WTC11 (cell line): ENCODE results near the gene SRSF1. TPM values are rescaled to one million over a fixed set of nuclear protein-coding genes. Genes with fewer than 3 reads are reported as not detected.
"Not testable (repeated sequence)": the region's sequence is repeated elsewhere in the genome, so short reads cannot be mapped to it uniquely, and the experiment has no call there.

Experiments
- ATAC-seq: fragments of 200-7000 bp; cut with Tn5 transposase; 2 replicates; pipeline ENCODE4 v1.10.0; 2021; ENCODE audit warnings: mild to moderate bottlenecking, moderate library complexity
- CTCF ChIA-PET: fragments of 300-600 bp; sonication (Branson Sonifier 250); formaldehyde crosslinking; loops from one replicate; lab custom pipeline; 2021; ENCODE audit warnings: antibody characterized with exemption; lab: Charles Lee
- POLR2A ChIA-PET: fragments of 350-600 bp; sonication (Branson Sonifier 250); formaldehyde crosslinking; loops from one replicate; lab custom pipeline; 2021; ENCODE audit warnings: antibody characterized with exemption; lab: Charles Lee
- DNase-seq: peaks from one replicate; pipeline ENCODE4 v3.0.0; 2021; ENCODE audit warnings: low spot score
- H3K27ac Mint-ChIP-seq: 2 replicates; pipeline ENCODE4 v1.8.0; 2021; ENCODE audit warnings: mixed read lengths
- H3K27me3 Mint-ChIP-seq: 2 replicates; pipeline ENCODE4 v1.8.0; 2021; ENCODE audit warnings: low read depth, mild to moderate bottlenecking, moderate library complexity, mixed read lengths
- H3K36me3 Mint-ChIP-seq: 2 replicates; pipeline ENCODE4 v1.8.0; 2021; ENCODE audit warnings: mixed read lengths
- H3K4me1 Mint-ChIP-seq: 2 replicates; pipeline ENCODE4 v1.8.0; 2022; ENCODE audit warnings: mixed read lengths
- H3K4me3 Mint-ChIP-seq: 2 replicates; pipeline ENCODE4 v1.8.0; 2021; ENCODE audit warnings: mild to moderate bottlenecking, moderate library complexity, mixed read lengths
- H3K9me3 Mint-ChIP-seq: 2 replicates; pipeline ENCODE4 v1.8.0; 2021; ENCODE audit warnings: mixed read lengths
- ATF1 ChIP-seq: sonication (generic); formaldehyde crosslinking; IDR thresholded peaks from 2 replicates; pipeline ENCODE4 v1.8.1; 2023; ENCODE audit warnings: mild to moderate bottlenecking, moderate library complexity, missing genetic modification reagents
- CREM ChIP-seq: sonication (generic); formaldehyde crosslinking; IDR thresholded peaks from 2 replicates; pipeline ENCODE4 v1.8.1; 2022; ENCODE audit warnings: mild to moderate bottlenecking, missing genetic modification reagents, moderate library complexity
- EMX1 ChIP-seq: fragments of 250-450 bp; sonication (Bioruptor Pico); IDR thresholded peaks from 2 replicates; pipeline ENCODE4 v1.8.0; 2021; ENCODE audit warnings: mild to moderate bottlenecking
- FOXJ3 ChIP-seq: sonication (generic); formaldehyde crosslinking; IDR thresholded peaks from 2 replicates; pipeline ENCODE4 v1.9.0; 2021; ENCODE audit warnings: missing genetic modification reagents, mild to moderate bottlenecking, borderline replicate concordance
- FOXP1 ChIP-seq: sonication (generic); formaldehyde crosslinking; IDR thresholded peaks from 2 replicates; pipeline ENCODE4 v1.8.0; 2022; ENCODE audit warnings: missing genetic modification reagents, mild to moderate bottlenecking, moderate library complexity, borderline replicate concordance
- GRHL2 ChIP-seq: fragments of 250-450 bp; sonication (Bioruptor Pico); IDR thresholded peaks from 2 replicates; pipeline ENCODE4 v1.8.0; 2022; ENCODE audit warnings: mild to moderate bottlenecking, moderate library complexity; ENCODE audit not compliant: insufficient replicate concordance, severe bottlenecking
- NR1H2 ChIP-seq: sonication (generic); formaldehyde crosslinking; IDR thresholded peaks from 2 replicates; pipeline ENCODE4 v1.9.0; 2021; ENCODE audit warnings: mild to moderate bottlenecking, moderate library complexity, missing genetic modification reagents
- NR2C2 ChIP-seq: sonication (generic); formaldehyde crosslinking; IDR thresholded peaks from 2 replicates; pipeline ENCODE4 v1.8.0; 2022; ENCODE audit warnings: mild to moderate bottlenecking, missing genetic modification reagents
- RORB ChIP-seq: fragments of 250-450 bp; sonication (Bioruptor Pico); IDR thresholded peaks from 2 replicates; pipeline ENCODE4 v1.9.0; 2021; ENCODE audit warnings: mild to moderate bottlenecking
- ZNF219 ChIP-seq: sonication (generic); formaldehyde crosslinking; IDR thresholded peaks from 2 replicates; pipeline ENCODE4 v1.8.0; 2023; ENCODE audit warnings: missing genetic modification reagents, mild to moderate bottlenecking, borderline replicate concordance
- ZNF263 ChIP-seq: sonication (generic); formaldehyde crosslinking; IDR thresholded peaks from 2 replicates; pipeline ENCODE4 v1.8.1; 2022; ENCODE audit warnings: low read depth, mild to moderate bottlenecking, moderate library complexity, missing genetic modification reagents
- ZNF396 ChIP-seq: fragments of 250-450 bp; sonication (Bioruptor Pico); IDR thresholded peaks from 2 replicates; pipeline ENCODE4 v1.8.0; 2021; ENCODE audit warnings: mild to moderate bottlenecking, moderate library complexity, borderline replicate concordance
- ZNF423 ChIP-seq: fragments of 250-450 bp; sonication (Bioruptor Pico); IDR thresholded peaks from 2 replicates; pipeline ENCODE4 v2.1.2; 2022; ENCODE audit warnings: mild to moderate bottlenecking, moderate library complexity
- total RNA-seq: library from RNA; stranded (reverse); gene quantifications from 3 replicates; pipeline ENCODE4 v1.2.3, GENCODE V29; 2021
- TF ChIP-seq, protein P1 (sequence below): sonication (generic); formaldehyde crosslinking; IDR thresholded peaks from 2 replicates; pipeline ENCODE4 v1.8.1; 2023; ENCODE audit warnings: mild to moderate bottlenecking, missing genetic modification reagents, moderate library complexity
- TF ChIP-seq, protein P2 (sequence below): sonication (generic); formaldehyde crosslinking; IDR thresholded peaks from 2 replicates; pipeline ENCODE4 v1.8.1; 2023; ENCODE audit warnings: mild to moderate bottlenecking, missing genetic modification reagents
- TF ChIP-seq, protein P3 (sequence below): sonication (generic); formaldehyde crosslinking; IDR thresholded peaks from 2 replicates; pipeline ENCODE4 v1.8.1; 2022; ENCODE audit warnings: low read depth, missing genetic modification reagents, borderline replicate concordance

Gene SRSF1
- total RNA-seq, 1 experiment from 2014 or later, result 387 TPM

DNA sequence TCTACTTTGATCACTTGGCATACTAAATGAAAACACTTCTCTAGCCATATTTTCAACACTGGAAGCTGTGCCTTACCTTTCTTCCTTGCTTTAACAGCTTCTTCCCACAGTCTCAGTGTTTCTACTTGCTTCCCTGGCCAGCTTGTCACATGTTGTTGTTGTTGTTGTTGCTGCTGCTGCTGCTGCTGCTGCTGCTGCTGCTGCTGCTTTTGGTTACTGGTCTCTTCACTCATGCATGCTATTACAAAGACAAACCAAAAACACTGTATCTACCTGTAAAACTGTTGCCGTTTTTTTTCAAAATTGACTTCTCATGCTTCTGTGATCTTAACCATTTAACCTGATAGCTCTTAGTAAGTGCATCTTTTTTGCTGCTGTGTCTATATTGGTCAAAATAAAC is 28.0 kb downstream of the SRSF1 start:
- DNase-seq (no peak), ATAC-seq (no peak)
- Mint-ChIP-seq H3K9me3 (no peaks in the 10 kb centered on the region), H3K4me1 (peaks cover 11% of the 10 kb centered on the region), H3K27me3 (no peaks in the 10 kb centered on the region), H3K36me3 (peaks cover 71% of the 10 kb centered on the region), H3K27ac (no peak overlapping the region), H3K4me3 (no peak overlapping the region)
- no peak for TF ChIP-seq EMX1 (CRISPR knock-in tag)
- no peak for TF ChIP-seq GRHL2 (CRISPR knock-in tag)
- ChIA-PET POLR2A (no interaction called here), CTCF (no interaction called here)

DNA sequence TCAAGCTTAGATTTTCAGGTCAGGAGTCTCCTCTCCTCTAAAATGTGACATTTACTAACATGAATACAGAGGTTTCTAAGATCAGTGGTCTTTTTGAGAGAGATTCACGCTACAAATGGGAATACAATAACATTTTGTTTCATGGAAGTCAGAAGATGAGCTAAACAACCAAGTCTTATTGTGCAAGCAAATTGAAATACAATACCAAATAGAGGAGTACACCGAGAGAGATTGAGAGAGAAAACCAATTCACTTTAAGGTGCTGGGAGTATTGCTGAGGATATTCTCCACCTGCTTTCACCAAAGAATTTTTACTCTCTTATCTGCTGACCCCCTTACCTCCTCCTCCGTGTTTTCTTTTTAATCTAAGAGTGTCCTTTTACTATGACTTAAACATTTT is 30.5 kb downstream of the SRSF1 start:
- ATAC-seq (no peak), DNase-seq (no peak)
- Mint-ChIP-seq H3K27ac (no peak overlapping the region), H3K4me1 (no peaks in the 10 kb centered on the region), H3K36me3 (peaks cover 65% of the 10 kb centered on the region), H3K27me3 (no peaks in the 10 kb centered on the region), H3K4me3 (no peak overlapping the region), H3K9me3 (no peaks in the 10 kb centered on the region)
- POLR2A ChIA-PET, result interaction anchor here (0.6 to 1.3 kb wide), 2 partner anchors 20 to 181 kb away, joined by 3 read pairs; no protein-coding TSS in a partner anchor
- TF ChIP-seq ZNF423 (CRISPR knock-in tag), result no peak
- TF ChIP-seq ZNF263 (CRISPR knock-in tag), result no peak
- no peak for TF ChIP-seq NR1H2 (CRISPR knock-in tag)
- TF ChIP-seq ZNF396 (CRISPR knock-in tag), result no peak
- TF ChIP-seq, protein P1, sequence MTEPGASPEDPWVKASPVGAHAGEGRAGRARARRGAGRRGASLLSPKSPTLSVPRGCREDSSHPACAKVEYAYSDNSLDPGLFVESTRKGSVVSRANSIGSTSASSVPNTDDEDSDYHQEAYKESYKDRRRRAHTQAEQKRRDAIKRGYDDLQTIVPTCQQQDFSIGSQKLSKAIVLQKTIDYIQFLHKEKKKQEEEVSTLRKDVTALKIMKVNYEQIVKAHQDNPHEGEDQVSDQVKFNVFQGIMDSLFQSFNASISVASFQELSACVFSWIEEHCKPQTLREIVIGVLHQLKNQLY (CRISPR knock-in tag), result no peak
- no peak for TF ChIP-seq NR2C2 (CRISPR knock-in tag)
- TF ChIP-seq, protein P2, sequence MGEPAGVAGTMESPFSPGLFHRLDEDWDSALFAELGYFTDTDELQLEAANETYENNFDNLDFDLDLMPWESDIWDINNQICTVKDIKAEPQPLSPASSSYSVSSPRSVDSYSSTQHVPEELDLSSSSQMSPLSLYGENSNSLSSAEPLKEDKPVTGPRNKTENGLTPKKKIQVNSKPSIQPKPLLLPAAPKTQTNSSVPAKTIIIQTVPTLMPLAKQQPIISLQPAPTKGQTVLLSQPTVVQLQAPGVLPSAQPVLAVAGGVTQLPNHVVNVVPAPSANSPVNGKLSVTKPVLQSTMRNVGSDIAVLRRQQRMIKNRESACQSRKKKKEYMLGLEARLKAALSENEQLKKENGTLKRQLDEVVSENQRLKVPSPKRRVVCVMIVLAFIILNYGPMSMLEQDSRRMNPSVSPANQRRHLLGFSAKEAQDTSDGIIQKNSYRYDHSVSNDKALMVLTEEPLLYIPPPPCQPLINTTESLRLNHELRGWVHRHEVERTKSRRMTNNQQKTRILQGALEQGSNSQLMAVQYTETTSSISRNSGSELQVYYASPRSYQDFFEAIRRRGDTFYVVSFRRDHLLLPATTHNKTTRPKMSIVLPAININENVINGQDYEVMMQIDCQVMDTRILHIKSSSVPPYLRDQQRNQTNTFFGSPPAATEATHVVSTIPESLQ (CRISPR knock-in tag), result no peak
- CTCF ChIA-PET, result no interaction called here

DNA sequence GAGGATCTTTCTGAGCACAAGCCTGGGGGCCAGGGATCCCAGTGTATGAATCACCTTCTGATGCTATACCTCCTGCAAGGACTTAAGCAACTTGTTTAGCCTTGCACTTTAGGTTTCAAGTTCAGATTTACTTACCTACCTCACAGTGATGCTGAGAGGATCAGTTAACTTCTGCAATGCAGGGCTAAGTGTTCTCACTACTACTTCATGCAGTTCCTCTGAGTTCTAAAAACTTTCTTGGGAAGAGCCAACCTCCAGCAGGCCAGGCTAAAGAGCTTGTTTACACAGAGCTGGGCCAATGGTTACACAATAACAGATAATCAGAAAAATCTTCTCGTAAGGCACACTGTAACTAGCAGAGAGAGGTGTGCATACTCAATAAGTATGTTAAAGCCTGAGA is 32.0 kb downstream of the SRSF1 start:
- no peaks in the 10 kb centered on the region for H3K9me3 Mint-ChIP-seq
- POLR2A ChIA-PET, result no interaction called here
- CTCF ChIA-PET, result interaction anchor here (1.0 to 1.1 kb wide), 2 partner anchors 25 to 100 kb away, joined by 3 to 4 read pairs; no protein-coding TSS in a partner anchor
- H3K36me3 Mint-ChIP-seq, result peaks cover 53% of the 10 kb centered on the region
- ATAC-seq (no peak), DNase-seq (no peak)
- H3K4me1 Mint-ChIP-seq, result no peaks in the 10 kb centered on the region
- H3K4me3 Mint-ChIP-seq, result no peak overlapping the region
- H3K27me3 Mint-ChIP-seq, result no peaks in the 10 kb centered on the region
- H3K27ac Mint-ChIP-seq, result no peak overlapping the region
- TF ChIP-seq ATF1 (no peak), CREM (CRISPR knock-in tag) (no peak), EMX1 (CRISPR knock-in tag) (no peak), ZNF219 (CRISPR knock-in tag) (no peak), NR2C2 (CRISPR knock-in tag) (no peak), FOXP1 (CRISPR knock-in tag) (no peak), FOXJ3 (no peak), RORB (CRISPR knock-in tag) (no peak), GRHL2 (CRISPR knock-in tag) (no peak), NR1H2 (CRISPR knock-in tag) (no peak)
- TF ChIP-seq, protein P3, sequence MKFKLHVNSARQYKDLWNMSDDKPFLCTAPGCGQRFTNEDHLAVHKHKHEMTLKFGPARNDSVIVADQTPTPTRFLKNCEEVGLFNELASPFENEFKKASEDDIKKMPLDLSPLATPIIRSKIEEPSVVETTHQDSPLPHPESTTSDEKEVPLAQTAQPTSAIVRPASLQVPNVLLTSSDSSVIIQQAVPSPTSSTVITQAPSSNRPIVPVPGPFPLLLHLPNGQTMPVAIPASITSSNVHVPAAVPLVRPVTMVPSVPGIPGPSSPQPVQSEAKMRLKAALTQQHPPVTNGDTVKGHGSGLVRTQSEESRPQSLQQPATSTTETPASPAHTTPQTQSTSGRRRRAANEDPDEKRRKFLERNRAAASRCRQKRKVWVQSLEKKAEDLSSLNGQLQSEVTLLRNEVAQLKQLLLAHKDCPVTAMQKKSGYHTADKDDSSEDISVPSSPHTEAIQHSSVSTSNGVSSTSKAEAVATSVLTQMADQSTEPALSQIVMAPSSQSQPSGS (CRISPR knock-in tag), result no peak

DNA sequence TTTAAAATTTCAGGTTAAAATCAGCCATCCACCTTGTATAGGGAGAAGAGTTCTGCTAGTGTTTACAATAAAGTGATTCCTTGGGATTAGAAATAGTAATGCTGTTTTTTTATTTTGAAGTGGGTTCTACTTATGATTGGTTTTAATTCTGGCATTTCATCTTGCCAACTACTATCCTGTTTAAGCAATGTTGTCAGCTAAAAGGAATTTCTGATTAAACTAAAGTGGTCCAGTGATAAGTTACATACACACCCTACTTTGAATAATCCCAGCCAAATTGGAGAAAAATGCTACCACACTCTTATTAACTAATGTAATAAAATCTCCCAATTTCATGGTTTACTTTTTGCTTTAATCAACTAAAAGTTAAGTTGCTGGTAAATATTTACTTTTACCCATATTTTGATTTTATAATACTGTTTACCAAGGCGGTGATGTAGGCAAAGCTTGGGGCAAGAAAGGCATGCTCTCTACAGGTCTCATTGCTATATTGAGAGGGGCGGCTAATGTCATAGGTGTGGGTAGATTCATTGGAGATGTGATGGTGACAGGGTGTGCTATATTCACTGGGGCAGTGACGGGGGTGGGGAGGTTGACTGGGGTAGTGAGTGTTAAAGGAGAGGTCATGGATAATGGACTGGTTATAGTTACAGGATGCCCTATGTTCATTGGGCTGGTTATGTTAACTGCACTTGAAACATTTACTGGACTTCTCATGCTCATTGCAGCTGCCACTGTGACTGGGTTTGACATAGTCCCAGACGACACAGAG is 32.8 kb downstream of the SRSF1 start:
- CTCF ChIA-PET, H3K27me3 Mint-ChIP-seq, POLR2A ChIA-PET, ATAC-seq, H3K4me3 Mint-ChIP-seq, H3K9me3 Mint-ChIP-seq, H3K27ac Mint-ChIP-seq, DNase-seq, H3K4me1 Mint-ChIP-seq: not testable (repeated sequence)
- peaks cover 50% of the 10 kb centered on the region for H3K36me3 Mint-ChIP-seq
